Activated CD4-positive, alpha-beta T cell treated with anti-CD3 and anti-CD28 coated beads, Interleukin-2, amount 50 U/mL, for 16 hours (primary cell): Measurements from ENCODE around the gene MED28.
A peak's percentile ranks its signal among the peaks of the same experiment; 100 is the strongest.
"Not testable (repeated sequence)": the region's sequence is repeated elsewhere in the genome, so short reads cannot be mapped to it uniquely, and the experiment has no call there.

ENCODE experiments used
- DNase-seq: peaks from one replicate; pipeline ENCODE4 v3.0.0-alpha.2; 2020

The MED28 gene, protein sequence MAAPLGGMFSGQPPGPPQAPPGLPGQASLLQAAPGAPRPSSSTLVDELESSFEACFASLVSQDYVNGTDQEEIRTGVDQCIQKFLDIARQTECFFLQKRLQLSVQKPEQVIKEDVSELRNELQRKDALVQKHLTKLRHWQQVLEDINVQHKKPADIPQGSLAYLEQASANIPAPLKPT

DNA sequence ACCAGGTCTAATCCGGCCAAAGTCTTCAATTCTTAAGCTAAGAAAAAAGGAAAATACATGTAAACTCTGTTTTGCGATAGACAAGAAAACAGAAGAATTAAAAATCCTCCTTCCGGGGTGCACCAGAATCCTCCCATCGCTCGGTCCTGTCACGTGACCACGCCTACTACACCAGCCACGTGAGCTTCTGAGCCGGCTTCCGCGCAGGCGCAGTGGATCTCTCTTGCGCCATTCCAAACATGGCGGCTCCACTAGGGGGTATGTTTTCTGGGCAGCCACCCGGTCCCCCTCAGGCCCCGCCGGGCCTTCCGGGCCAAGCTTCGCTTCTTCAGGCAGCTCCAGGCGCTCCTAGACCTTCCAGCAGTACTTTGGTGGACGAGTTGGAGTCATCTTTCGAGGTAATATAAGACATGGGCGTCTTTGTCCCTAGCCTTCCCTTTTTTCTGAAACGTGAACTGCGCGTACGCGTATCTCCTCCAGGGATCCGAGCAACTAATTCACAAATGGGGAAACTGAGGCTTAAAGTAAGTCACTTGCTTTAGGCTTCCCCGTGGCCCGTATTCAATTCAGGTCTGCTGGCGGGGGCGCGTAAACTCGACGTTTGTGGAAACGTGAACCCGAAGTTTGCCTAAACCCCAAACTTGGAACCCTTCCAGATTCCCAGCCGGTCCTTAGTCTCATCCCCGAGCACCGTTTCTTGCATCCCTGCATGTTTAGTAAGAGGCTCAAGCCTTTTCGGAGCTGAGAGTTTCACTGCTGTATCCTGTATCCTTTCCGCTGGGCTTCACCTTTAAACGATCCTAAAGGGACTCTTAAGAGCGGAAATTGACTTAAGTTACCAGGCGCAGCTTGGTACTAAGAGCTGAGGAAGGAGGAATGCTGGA, at the start of gene MED28:
MED28 (plus strand) TSS at position 226 of the 884 bp plus-strand sequence; CDS start at position 240, 14 bp downstream.
- peak; percentile 97 for DNase-seq

DNA sequence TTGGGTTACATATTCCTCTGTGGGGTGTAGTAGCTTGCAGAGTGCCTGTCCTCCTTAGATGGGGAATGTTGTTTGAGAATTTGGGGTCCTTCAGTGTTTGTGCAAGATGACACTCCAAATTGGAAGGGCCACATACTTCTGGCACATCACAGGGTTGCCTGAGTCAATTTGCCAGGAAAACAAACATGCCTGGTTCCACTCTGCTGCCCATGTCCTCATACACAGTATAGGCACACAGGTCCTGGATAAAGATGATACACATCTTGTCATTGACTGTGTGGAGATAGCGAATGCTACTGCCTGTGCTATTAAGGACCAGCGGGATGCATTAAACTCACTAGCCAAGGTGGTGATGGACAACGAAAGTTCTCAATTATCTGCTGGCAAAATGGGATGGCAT, 48.6 kb upstream of the MED28 start:
- no peak for DNase-seq

DNA sequence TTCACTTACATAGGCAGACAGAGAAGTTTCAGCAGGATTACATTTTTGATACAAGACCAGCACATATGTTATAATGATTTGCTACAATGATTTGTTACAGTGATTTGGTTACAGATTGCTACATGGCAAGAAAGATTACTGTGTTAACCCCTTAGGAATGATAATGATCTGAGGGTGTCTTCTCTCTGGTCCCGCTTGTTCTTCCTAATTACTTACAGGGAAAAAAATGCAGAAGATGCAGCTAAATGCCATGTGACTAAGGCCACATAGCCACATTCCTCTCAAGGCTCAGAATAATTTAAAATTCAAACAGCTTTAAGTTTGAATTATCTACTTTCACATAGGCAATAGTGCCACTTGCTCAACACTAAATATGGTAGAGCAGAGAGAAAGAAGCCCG, 47.2 kb upstream of the MED28 start:
- DNase-seq: no peak

DNA sequence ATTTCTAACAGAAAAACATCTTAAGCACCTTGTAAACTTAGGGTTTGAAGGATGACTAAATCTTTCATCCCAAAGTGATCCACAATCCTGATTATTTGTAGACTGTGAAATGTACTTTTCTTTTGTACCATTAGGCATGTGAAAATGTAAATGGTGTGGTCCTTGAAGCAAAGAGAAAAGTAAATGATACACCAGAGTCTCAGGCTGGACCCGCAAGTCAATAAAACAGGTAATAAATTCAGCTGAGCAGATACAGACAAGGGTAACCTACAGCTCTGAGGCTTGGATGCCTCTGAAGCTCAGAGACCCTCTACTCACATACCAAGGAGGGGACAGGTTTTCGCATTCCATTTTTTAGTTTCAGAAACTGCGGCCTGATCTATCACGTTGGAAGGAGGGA, 40.2 kb upstream of the MED28 start:
- DNase-seq: no peak

DNA sequence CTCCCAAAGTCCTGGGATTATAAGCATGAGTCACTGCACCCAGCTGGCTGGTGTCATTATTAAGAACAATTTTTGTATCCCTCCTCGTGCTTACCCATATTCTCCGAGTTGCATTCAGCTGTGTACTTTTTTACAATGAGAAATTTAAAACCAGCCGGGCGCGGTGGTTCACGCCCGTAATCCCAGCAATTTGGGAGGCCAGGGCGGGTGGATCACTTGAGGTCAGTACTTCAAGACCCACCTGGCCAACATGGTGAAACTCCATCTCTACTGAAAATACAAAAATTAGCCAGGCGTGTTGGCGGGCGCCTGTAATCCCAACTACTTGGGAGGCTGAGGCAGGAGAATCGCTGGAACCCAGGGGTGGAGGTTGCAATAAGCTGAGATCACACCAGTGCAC, 39.3 kb upstream of the MED28 start:
- not testable (repeated sequence) for DNase-seq

DNA sequence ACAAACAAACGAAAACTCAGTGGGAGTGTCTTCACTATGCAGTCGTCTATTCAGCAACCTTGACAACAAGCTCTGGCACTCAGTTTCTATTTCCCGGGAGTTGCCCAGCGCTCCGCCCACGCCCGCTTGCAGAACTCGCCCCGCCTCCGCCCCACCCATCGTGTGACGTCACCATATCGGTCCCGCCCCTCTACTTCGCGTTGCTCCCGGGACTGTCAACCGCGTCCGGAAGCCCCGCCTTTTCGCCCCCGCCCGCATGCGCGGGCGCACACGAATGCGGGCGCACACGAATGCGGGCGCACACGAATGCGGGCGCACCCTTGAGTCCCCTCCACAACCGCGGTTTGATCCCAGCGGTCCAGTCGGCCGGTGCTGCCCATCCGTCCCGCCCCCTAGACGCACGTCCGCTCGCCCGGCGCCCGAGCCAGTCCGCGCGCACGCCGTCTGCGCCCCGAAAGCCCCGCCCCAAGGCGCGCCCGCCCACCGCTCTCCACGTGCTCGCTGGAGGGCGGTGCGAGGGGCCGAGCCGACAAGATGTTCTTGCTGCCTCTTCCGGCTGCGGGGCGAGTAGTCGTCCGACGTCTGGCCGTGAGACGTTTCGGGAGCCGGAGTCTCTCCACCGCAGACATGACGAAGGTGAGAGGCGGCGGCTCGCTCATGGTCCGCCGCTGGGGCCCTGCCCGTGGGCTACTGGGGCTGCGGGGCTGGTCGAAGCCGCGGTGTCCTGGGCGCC, 37.3 kb upstream of the MED28 start, which contains the start of gene LAP3:
LAP3 (plus strand) TSS at position 267 of the 733 bp plus-strand sequence; CDS start at position 535, 268 bp downstream.
- DNase-seq: peak; percentile 98

DNA sequence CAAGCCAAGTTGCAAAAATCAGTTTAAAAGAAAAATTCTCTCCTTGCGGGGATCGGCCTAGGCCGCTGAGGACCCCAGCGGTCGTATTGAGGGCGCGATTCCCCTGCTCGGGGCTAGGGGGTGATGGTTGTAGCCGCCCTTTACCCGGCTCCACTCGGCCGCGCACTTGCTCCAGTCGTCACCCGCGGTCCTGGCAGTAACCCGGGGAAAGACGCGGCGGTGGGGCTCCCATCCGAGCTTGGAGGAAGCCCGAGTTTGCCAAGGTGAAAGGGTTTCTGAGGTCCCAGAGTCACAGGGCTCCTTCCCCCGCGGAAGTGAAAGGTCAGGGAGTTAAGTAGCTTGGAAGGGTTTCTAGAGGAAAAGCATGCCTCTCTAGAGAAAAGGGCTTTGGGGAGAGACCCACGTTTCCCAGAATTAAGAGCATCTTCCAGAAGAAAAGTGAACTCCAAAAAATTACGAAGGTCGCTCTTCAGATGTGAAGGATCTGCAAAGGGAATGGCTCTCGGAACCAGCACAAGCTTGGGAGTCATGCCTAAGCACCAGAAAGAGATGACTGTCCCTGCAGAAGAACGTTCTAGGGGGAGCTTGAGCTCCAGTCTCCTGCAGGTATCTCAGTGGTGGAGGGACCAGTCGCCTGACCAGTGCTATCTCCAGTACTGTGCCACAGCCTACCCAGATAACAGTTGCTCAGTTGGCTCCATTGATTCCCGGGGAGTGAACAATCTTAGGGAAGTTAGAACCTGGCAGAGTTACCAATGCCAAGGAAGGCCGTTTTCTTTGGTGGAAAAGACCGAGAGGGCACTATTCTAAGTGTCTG, 36.6 kb upstream of the MED28 start:
- no peak for DNase-seq

DNA sequence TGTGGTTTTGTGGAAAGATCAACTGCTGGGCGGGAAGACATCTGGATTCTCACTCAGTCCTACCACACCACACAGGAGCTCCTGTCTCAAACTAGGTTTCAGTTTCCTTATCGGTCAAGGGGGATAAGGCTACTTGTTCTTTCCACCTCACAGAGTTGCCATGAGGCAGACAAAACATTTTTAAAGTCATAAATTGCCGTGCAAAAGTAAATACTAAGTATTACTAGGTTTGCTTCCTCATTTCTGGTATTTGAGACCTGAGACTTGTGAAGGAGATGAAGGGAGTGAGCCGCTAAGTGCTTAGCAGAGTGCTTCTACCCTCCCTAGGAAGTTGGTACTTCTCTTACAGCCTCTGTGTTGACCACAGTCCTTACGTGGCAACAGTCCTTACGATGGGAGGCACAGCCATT, 36.0 kb upstream of the MED28 start:
- DNase-seq: peak; percentile 54

DNA sequence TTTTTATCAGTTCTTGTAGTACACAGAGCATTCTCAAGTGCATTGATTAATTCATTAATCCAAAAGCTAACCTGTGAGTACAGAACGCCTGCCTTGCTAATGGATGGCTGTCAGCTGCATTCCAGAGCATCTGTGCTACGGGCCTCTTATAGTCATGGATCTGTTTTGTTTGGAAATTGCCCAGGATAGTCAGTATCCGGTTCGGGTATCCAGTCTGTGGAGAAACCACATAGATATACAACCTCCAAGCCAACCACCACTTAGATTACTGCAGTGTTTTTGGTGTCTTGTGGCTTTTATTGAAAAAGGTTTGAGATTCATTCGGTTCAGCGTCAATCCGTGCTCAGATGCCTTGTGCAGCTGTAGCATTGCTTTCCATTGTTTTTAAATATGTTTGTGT, 33.5 kb upstream of the MED28 start:
- no peak for DNase-seq

DNA sequence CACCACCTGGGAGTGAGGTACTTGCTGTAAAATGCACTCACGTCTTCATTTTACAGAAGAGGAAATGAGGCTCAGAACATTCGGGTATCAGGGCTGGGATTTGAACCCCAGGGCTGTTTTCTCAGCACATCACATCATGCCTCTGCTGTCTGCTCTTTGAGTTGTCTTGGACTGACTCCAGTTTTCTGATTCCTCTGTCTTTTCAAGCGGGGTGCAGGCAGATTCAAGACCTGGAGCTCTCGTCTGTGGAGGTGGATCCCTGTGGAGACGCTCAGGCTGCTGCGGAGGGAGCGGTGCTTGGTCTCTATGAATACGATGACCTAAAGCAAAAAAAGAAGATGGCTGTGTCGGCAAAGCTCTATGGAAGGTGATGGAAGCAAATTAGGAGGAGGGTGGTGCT, 31.2 kb upstream of the MED28 start:
- no peak for DNase-seq

DNA sequence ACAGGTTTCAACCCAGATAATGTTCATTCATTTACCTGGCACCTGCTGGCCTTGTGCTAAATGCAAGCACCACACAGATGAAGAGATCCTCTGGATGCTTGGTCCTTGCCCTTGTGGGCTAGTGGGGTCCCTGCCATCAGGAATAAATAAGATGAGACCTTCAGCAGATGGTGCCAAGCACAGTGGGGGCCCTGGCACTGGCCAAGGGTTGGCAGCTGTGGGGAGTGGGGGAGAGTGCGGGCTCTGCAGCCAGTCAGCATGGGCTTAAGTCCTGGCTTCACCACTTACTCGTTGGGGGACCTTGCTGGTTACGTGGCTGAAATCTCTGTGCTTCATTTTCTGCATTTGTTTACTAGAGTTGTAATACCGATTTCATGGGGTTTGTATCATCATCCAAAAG, 30.5 kb upstream of the MED28 start:
- no peak for DNase-seq

DNA sequence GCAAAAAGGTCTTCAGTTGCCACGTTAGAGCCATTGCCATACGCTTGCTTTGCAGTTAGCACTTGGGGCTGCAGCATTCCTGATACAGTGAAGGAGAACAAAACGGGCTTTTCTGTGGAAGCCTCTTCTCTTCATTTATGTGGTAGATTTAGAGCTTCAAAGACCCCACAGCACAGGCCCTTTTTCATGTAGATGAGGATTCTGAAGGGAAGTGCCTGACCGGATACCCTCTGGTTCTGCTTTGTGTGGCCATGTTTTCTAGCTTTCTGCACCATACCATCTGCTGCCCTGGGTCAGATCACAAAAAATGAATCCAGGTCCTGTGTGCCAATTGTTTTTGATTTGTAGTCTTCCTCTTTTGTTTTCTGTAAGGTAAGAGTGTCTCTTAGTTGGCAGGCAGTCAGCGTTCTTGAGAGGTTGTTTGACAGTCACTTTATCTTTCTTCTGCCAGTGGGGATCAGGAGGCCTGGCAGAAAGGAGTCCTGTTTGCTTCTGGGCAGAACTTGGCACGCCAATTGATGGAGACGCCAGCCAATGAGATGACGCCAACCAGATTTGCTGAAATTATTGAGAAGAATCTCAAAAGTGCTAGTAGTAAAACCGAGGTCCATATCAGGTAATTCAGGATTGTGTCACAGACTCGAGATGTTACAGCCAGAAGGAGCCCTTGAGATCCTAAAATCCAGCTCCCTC, 29.8 kb upstream of the MED28 start:
- DNase-seq: no peak

DNA sequence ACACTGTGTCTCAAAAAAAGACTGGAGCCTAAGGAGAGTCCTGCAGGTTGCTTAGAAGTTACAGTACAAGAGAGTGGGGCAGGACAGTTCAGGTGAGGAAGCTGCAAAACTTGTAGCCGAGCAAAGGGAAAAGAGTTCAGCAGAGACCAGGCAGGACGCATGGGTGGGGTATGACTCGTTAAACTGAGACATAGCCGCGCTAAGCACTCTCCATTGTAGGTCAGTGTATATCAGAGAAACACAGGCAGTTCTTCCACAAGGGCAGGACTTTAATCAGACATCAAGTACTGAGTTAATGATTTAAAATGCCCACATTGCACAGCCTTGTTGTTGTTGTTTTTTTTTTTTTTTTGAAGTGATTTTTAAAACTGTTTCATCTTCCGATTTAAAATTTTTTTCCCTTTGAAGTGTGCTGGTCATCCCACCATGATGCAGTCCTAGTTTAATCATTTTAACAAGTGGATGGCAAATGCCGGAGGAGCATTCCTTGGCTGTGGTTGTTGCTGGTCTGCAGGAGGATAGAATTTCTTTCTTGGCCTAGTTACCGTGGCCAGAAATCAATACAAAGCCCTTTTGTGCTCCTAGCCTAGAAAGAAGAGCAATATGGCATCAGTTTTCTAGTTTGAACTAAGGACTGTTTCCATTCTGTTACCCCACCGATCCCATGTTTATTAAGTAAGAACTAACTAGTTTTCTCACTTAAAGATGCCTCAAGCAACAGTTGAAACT, 27.2 kb upstream of the MED28 start:
- no peak for DNase-seq

DNA sequence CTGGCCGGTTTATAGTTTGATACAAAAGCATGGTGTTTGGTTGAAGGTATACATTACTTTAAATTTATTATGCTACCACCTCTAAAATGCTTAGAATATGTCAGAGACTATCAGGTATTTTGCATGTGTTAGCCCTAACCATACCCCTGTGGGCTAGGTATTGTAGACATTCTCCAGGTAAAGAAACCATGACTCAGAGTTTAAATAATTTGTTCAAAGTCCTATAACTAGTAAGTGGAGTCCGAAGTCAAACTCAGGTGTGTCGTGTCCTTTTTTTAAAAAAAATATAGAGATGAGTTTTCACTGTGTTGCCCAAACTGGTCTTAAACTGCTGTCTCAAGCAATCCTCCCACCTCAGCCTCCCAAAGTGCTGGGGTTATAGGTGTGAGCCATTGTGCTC, 25.1 kb upstream of the MED28 start:
- no peak for DNase-seq

DNA sequence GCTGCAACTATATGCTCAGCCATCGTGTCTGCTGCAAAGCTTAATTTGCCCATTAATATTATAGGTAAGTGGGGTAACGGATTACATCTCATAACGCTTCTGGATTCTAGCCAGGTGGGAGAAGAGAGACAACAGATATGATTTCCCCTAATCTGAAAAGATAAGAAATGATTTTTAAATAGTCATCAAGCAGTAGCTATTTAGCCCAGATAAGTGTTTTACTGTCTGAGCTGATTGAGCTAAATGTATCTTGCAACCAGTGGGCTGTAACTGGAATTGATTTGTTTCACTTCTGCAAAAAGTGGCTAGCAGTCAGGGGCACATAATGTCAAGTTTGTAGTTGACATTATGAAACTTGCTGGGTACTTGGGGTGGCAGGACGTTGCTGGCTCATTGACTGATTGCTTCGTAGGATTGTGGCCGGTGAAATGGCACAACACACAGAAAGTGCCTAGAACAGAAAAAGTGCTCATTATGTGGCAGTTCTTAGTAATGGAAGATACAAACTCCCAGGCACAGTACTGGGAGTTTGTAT, 18.9 kb upstream of the MED28 start:
- no peak for DNase-seq

DNA sequence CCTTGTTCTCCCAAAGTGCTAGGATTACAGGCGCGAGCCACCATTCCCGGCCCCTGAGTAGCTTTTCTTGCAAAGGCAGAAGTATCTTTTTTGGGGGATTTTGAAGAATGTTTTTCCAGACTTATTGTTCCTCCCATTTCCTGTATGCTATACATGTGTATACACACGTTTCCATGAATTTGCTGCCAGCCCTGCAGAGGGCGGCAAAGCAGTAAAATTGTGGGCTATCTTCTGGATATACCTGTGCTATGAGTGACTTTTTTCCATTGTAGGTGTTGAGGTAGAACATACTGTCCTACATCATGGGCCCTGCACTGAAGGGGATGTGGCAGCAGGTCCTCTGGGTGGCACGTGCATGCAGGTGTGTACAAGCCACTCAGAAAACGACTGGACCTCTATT, 16.9 kb upstream of the MED28 start:
- no peak for DNase-seq

DNA sequence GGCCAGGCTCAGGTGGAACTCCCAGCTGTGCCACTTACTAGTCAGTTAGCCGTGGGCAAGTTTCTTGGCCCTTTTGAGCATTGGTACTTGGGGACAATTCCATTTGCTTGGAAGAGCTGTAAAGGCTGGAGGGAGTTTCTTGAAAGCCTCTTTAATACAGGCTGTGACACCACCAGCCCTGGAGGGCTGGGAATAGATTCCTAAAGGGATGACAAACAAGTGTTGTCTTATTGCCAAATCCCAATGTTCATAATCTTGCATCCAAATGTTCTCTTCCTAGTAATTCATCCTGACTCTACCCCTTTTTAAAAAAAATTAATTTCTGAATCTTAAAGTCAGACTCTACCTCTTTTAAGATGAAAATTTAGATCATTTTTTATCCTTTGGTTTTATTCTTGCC, 14.6 kb upstream of the MED28 start:
- no peak for DNase-seq

DNA sequence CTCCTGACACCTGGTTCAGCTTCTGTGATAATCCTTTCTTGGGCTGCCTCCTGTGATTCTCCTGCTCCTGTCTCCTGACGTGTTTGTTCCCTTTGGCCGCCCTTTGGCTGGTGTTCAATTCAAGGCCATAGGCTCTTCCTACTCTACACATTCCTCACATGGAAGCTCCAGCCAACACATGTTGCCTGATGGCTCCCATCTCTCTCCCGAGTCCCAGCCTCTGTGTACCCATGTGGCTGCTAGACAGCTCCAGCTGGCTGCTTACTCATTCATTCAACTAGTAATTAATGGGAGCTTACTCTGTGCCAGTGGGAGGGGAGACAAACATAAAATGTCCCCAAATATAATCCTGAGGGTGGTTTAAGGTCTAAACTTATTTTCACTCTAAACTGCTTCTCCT, 9.2 kb upstream of the MED28 start:
- DNase-seq: no peak

DNA sequence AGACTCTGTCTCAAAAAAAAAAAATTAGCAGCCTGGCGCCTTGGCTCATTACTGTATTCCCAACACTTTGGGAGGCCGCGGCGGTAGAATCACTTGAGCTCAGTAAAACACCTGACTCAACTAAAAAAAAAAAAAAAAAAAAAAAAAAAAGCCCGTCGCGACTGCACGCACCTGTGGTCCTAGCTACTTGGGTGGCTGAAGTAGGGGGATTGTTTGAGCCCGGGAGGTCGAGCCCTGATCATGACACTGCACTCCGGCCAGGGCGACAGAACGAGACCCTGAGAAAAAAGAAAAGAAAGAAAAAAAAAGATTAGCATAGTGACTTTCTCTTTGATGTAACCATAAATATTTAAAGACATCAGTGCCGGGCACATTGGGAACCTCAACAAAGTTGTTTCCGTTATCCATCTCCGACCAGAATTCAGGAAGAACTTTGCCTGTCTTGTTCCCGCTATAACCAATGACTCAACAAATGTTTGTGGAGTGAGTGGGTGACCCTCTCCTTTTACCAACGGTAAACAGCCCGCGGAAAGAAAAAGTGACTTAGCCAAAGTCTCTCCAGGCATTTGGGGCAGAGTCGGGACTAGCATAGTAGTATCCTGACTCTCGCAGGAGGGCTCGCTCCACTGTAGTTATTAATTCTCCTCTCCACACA, 553 bp upstream of the MED28 start:
- no peak for DNase-seq

DNA sequence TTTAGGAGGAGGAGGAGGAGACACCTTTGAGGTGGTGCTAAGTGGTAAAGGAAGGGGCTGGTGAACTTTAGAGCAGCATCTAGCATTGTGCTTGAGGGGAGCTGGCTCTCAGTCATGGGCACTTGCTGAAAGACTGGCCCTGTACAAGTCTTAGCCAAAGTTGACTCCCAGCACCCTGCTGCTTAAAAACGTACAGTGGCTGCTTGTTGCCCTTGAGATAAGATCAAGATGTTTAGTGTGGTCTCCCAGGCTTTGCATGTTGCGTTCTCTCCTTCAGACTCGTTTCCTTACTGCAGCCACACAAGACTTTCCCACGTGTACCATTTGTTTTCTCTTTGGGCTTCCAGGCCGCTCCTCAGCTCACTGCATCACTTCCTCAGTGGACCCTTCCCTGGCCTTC, 1.8 kb downstream of the MED28 start:
- DNase-seq: no peak

DNA sequence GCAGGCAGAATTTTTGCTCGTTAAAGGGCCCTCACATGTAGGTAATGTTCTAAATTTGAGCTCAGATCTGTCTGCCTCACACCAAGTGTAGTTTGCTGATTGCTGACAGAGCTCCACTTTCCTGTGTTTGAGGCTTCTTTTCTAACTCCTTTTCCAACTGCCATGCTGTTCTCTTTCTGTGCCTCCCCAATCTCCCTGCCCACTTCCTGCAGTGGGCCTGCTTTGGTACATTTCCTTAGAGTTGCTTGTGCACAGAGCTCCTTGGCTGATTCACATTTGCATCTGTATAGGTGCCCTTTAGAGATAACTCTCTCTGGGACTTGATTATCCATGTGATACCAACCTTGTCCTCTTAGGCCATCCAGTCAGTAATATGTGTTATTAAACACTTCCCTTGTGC, 4.5 kb downstream of the MED28 start:
- no peak for DNase-seq
